PC-3 (cell line): Measurements from ENCODE around the gene PTGIS. TPM values are rescaled to one million over a fixed set of nuclear protein-coding genes. Genes with fewer than 3 reads are reported as not detected.
A peak's percentile ranks its signal among the peaks of the same experiment; 100 is the strongest.

Experiments used
- ATAC-seq: fragments of 200-7000 bp; cut with Tn5 transposase; 2 replicates; pipeline ENCODE4 v1.9.1; 2020; ENCODE audit warnings: mild to moderate bottlenecking, moderate library complexity
- BruUV-seq: library from RNA; stranded (reverse); fragments of 400-500 nt; replicated peaks from 2 replicates; lab custom pipeline; 2021; lab: Mats Ljungman, UMichigan
- CTCF ChIA-PET: fragments of 300-600 bp; sonication (Branson Sonifier 250); formaldehyde crosslinking; loops from one replicate; lab custom pipeline; 2022; ENCODE audit warnings: antibody characterized with exemption; lab: Charles Lee
- POLR2A ChIA-PET: fragments of 300-600 bp; sonication (Branson Sonifier 250); formaldehyde crosslinking; loops from one replicate; lab custom pipeline; 2022; ENCODE audit warnings: antibody characterized with exemption; ENCODE audit not compliant: unreplicated experiment; lab: Charles Lee
- DNase-seq: peaks from one replicate; pipeline ENCODE4 v3.0.0-alpha.2; 2015
- H2AFZ ChIP-seq: fragments of 300-600 bp; sonication (generic); 2 replicates; pipeline ENCODE4 v1.6.0; 2016; ENCODE audit warnings: antibody characterized with exemption, low read length
- H3F3A ChIP-seq: fragments of 300-600 bp; sonication (generic); one replicate; pipeline ENCODE4 v1.6.0; 2017; ENCODE audit warnings: antibody characterized with exemption, low read length, control low read depth, mild to moderate bottlenecking; ENCODE audit not compliant: unreplicated experiment
- H3K27ac ChIP-seq: fragments of 300-600 bp; sonication (generic); 2 replicates; pipeline ENCODE4 v1.5.1; 2016; ENCODE audit warnings: mild to moderate bottlenecking, low read length
- H3K27me3 ChIP-seq: fragments of 300-600 bp; sonication (generic); 2 replicates; pipeline ENCODE4 v1.6.1; 2016; ENCODE audit warnings: low read length, mixed read lengths
- H3K36me3 ChIP-seq: fragments of 300-600 bp; sonication (generic); 2 replicates; pipeline ENCODE4 v1.6.1; 2016; ENCODE audit warnings: low read depth, mixed run types, low read length, mixed read lengths
- H3K4me1 ChIP-seq: fragments of 300-600 bp; sonication (generic); 2 replicates; pipeline ENCODE4 v1.5.1; 2016; ENCODE audit warnings: low read length; ENCODE audit not compliant: insufficient read depth
- H3K4me2 ChIP-seq: fragments of 300-600 bp; sonication (generic); 2 replicates; pipeline ENCODE4 v1.6.0; 2016; ENCODE audit warnings: low read length
- H3K4me3 ChIP-seq: fragments of 300-600 bp; sonication (generic); 2 replicates; pipeline ENCODE4 v1.5.1; 2016; ENCODE audit warnings: mild to moderate bottlenecking, low read length, mixed read lengths
- H3K79me2 ChIP-seq: fragments of 300-600 bp; sonication (generic); 2 replicates; pipeline ENCODE4 v1.6.1; 2017; ENCODE audit warnings: low read length, mixed read lengths
- H3K9ac ChIP-seq: fragments of 300-600 bp; sonication (generic); 2 replicates; pipeline ENCODE4 v1.6.0; 2016; ENCODE audit warnings: mild to moderate bottlenecking, low read length
- H3K9me2 ChIP-seq: fragments of 300-600 bp; sonication (generic); replicated peaks from 2 replicates; pipeline ENCODE4 v1.6.1; 2016; ENCODE audit warnings: mixed run types, low read length, mixed read lengths
- H3K9me3 ChIP-seq: fragments of 300-600 bp; sonication (generic); 2 replicates; pipeline ENCODE4 v1.6.1; 2016; ENCODE audit warnings: low read length, mixed read lengths
- H4K20me1 ChIP-seq: fragments of 300-600 bp; sonication (generic); 2 replicates; pipeline ENCODE4 v1.6.1; 2016; ENCODE audit warnings: low read length, mixed read lengths
- EZH2 ChIP-seq: fragments of 300-600 bp; sonication (generic); IDR thresholded peaks from one replicate; pipeline ENCODE4 v1.6.1; 2017; ENCODE audit warnings: antibody characterized with exemption, mild to moderate bottlenecking, low read length; ENCODE audit not compliant: unreplicated experiment
- EZH2phosphoT487 ChIP-seq: fragments of 300-600 bp; sonication (generic); IDR thresholded peaks from 2 replicates; pipeline ENCODE4 v1.6.1; 2018; ENCODE audit warnings: mild to moderate bottlenecking, antibody characterized with exemption, low read length, borderline replicate concordance
- intact Hi-C: fragments of 100-400 bp; cut with micrococcal nuclease; formaldehyde crosslinking; loops from 2 replicates; pipeline ENCODE4 v1.9.0; 2023
- total RNA-seq: library from RNA; depleted of rRNA; stranded (reverse); fragments of >200 nt; gene quantifications from 2 replicates; pipeline ENCODE4 v1.2.3, GENCODE V29; 2014
- TF ChIP-seq, protein P1 (sequence below): fragments of 300-600 bp; sonication (generic); conservative IDR thresholded peaks from 2 replicates; pipeline ENCODE4 v1.5.1; 2017; ENCODE audit warnings: antibody characterized with exemption, low read depth, mild to moderate bottlenecking, low read length

PTGIS gene
- total RNA-seq, 1 experiment from 2014 or later, result 0.18 TPM

DNA sequence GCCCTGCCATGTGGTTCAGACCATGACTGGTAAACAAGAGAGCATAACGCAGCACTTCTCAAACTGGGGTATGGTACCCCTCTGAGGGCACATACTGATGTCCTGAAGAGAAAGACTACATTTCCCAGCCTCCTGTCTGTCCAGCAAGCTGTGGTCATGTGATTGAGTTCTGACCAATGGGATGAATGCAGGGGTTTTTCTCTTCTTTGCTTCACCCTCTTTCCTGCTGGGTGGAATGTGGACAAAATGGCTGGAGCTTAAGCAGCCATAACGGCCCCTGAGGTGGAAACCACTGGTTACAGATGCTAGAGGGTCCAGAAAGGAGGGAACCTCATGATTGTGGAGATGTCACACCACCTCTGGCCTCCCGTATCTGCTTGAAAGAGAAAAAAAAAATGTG lies 66.0 kb downstream of the PTGIS start:
- no peak overlapping the region for H3K4me2 ChIP-seq
- TF ChIP-seq, protein P1, sequence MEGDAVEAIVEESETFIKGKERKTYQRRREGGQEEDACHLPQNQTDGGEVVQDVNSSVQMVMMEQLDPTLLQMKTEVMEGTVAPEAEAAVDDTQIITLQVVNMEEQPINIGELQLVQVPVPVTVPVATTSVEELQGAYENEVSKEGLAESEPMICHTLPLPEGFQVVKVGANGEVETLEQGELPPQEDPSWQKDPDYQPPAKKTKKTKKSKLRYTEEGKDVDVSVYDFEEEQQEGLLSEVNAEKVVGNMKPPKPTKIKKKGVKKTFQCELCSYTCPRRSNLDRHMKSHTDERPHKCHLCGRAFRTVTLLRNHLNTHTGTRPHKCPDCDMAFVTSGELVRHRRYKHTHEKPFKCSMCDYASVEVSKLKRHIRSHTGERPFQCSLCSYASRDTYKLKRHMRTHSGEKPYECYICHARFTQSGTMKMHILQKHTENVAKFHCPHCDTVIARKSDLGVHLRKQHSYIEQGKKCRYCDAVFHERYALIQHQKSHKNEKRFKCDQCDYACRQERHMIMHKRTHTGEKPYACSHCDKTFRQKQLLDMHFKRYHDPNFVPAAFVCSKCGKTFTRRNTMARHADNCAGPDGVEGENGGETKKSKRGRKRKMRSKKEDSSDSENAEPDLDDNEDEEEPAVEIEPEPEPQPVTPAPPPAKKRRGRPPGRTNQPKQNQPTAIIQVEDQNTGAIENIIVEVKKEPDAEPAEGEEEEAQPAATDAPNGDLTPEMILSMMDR, result no peak
- no peak for TF ChIP-seq EZH2
- no peak for TF ChIP-seq EZH2phosphoT487
- H4K20me1 ChIP-seq, result no peaks in the 10 kb centered on the region
- H3K9me2 ChIP-seq, result no peaks in the 10 kb centered on the region
- H3K79me2 ChIP-seq, result no peaks in the 10 kb centered on the region
- POLR2A ChIA-PET, result no interaction called here
- H3K9me3 ChIP-seq, result no peaks in the 10 kb centered on the region
- H3K4me3 ChIP-seq, result no peak overlapping the region
- peak; percentile 40; the same call in 1 of the 2 replicates for ATAC-seq
- H3K36me3 ChIP-seq, result no peaks in the 10 kb centered on the region
- peak; percentile 37 for DNase-seq
- CTCF ChIA-PET, result no interaction called here
- BruUV-seq, result no TSS peak
- no peaks in the 10 kb centered on the region for H3K4me1 ChIP-seq
- intact Hi-C loops, result no loop called here
- no peaks in the 10 kb centered on the region for H3F3A ChIP-seq
- no peak overlapping the region for H2AFZ ChIP-seq
- H3K27ac ChIP-seq, result no peak overlapping the region
- no peak overlapping the region for H3K9ac ChIP-seq
- H3K27me3 ChIP-seq, result peaks cover 36% of the 10 kb centered on the region

- no peaks in the 10 kb centered on the region for H3K9me2 ChIP-seq
- no peak overlapping the region for H3K4me3 ChIP-seq
- H3K4me2 ChIP-seq, result no peak overlapping the region
- peaks cover 41% of the 10 kb centered on the region for H3K27me3 ChIP-seq
- no peaks in the 10 kb centered on the region for H3F3A ChIP-seq
- DNase-seq (no peak), ATAC-seq (no peak)
- H4K20me1 ChIP-seq, result no peaks in the 10 kb centered on the region
- H3K36me3 ChIP-seq, result no peaks in the 10 kb centered on the region
- no peak overlapping the region for H3K27ac ChIP-seq
- intact Hi-C loops, result no loop called here
- TF ChIP-seq EZH2 (no peak), EZH2phosphoT487 (no peak)
- TF ChIP-seq, protein P1, result no peak
- no peak overlapping the region for H2AFZ ChIP-seq
- H3K4me1 ChIP-seq, result no peaks in the 10 kb centered on the region
- POLR2A ChIA-PET, result no interaction called here
- CTCF ChIA-PET, result no interaction called here
- no TSS peak for BruUV-seq
- no peaks in the 10 kb centered on the region for H3K79me2 ChIP-seq
- H3K9ac ChIP-seq, result no peak overlapping the region
- no peaks in the 10 kb centered on the region for H3K9me3 ChIP-seq
These were observed 70.6 kb downstream of the PTGIS start for GRCh38 chr20:49497398-49497669.

- Histone ChIP-seq H2AFZ (no peak overlapping the region), H4K20me1 (no peaks in the 10 kb centered on the region), H3K27me3 (peaks cover 41% of the 10 kb centered on the region), H3K4me1 (no peaks in the 10 kb centered on the region), H3K9me3 (no peaks in the 10 kb centered on the region), H3F3A (no peaks in the 10 kb centered on the region), H3K9ac (no peak overlapping the region), H3K4me2 (no peak overlapping the region), H3K79me2 (no peaks in the 10 kb centered on the region), H3K27ac (no peak overlapping the region), H3K9me2 (no peaks in the 10 kb centered on the region), H3K4me3 (no peak overlapping the region), H3K36me3 (no peaks in the 10 kb centered on the region)
- CTCF ChIA-PET, result interaction anchor here (0.6 kb wide), 1 partner anchor 11 kb away, joined by 4 read pairs; no protein-coding TSS in a partner anchor
- intact Hi-C loops, result no loop called here
- DNase-seq (no peak), ATAC-seq (no peak)
- no peak for TF ChIP-seq EZH2
- TF ChIP-seq, protein P1, result no peak
- TF ChIP-seq EZH2phosphoT487, result no peak
- POLR2A ChIA-PET, result no interaction called here
- BruUV-seq, result no TSS peak
These were observed 71.2 kb downstream of the PTGIS start for GRCh38 chr20:49496553-49497397.
